Measurements from ENCODE around the gene KCNQ1OT1.

Gene KCNQ1OT1

DNA sequence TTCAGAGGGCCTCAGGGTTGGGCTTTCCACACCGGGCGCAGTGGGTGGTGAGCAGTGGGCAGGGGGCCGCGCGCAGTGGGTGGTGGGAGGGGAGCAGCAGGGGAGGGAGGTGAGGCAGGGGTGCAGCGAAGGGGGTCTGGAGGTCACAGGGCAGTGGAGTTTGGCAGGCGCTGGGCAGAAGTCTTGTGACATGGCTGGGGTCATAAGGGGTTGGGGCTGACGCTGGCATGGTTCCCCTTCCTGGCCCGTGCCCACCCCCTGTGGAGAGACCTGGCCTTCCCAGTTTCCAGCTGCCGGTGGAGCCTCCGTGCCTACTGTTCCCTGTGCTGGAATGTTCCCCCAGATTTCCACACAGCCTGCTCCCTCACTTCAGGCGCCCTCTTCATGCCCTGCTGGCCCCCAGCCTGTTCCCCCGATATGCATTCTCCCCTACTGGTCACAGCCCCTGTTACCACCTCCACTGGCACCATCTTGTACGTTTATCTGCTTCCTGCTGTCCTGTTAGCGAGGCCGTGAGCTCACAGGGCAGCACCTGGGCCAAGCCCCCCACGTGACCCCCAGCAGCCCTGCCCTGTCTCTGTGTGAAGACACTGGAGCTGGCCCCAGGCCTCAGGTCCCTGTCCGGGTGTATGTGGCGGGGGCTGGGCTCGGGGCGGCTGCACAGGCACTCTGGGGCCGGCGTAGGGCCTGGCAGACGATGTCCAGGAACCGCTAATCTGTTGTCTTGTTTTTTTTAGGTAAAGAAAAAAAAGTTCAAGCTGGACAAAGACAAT, 111.6 kb downstream of the KCNQ1OT1 start:
- H3K27ac ChIP-seq (ENCODE audit: extremely low read depth, low read depth, low read length): no peak overlapping the region
- ChIA-PET POLR2A (no interaction called here), CTCF (no interaction called here)
- no peak overlapping the region for H3K4me3 ChIP-seq (ENCODE audit: low read depth, low read length)
- H3K36me3 ChIP-seq (ENCODE audit: control insufficient read depth in 2 of 2, insufficient read depth in 1 of 2, low read length in 2 of 2): no peaks in the 10 kb centered on the region
- H3K9me3 ChIP-seq (ENCODE audit: control insufficient read depth, insufficient read depth, low read depth, low read length): no peaks in the 10 kb centered on the region
- TF ChIP-seq ZNF433 (tag by site-specific recombination; IDR thresholded peaks at IDR 0.05; ENCODE audit: low read depth) (no peak), ZSCAN16 (tag by site-specific recombination; IDR thresholded peaks at IDR 0.05) (no peak), ZNF521 (tag by site-specific recombination; IDR thresholded peaks at IDR 0.05) (no peak), ZNF155 (tag by site-specific recombination; IDR thresholded peaks at IDR 0.05) (no peak), ZNF747 (tag by site-specific recombination; IDR thresholded peaks at IDR 0.05) (no peak), ZNF514 (tag by site-specific recombination; IDR thresholded peaks at IDR 0.05) (no peak), YY1 (tag by site-specific recombination; IDR thresholded peaks at IDR 0.05) (no peak)
- TF ChIP-seq, protein P1, sequence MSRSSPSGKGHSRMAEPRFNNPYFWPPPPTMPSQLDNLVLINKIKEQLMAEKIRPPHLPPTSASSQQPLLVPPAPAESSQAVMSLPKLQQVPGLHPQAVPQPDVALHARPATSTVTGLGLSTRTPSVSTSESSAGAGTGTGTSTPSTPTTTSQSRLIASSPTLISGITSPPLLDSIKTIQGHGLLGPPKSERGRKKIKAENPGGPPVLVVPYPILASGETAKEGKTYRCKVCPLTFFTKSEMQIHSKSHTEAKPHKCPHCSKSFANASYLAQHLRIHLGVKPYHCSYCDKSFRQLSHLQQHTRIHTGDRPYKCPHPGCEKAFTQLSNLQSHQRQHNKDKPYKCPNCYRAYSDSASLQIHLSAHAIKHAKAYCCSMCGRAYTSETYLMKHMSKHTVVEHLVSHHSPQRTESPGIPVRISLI (tag by site-specific recombination; IDR thresholded peaks at IDR 0.05): no peak
- TF ChIP-seq, protein P2, sequence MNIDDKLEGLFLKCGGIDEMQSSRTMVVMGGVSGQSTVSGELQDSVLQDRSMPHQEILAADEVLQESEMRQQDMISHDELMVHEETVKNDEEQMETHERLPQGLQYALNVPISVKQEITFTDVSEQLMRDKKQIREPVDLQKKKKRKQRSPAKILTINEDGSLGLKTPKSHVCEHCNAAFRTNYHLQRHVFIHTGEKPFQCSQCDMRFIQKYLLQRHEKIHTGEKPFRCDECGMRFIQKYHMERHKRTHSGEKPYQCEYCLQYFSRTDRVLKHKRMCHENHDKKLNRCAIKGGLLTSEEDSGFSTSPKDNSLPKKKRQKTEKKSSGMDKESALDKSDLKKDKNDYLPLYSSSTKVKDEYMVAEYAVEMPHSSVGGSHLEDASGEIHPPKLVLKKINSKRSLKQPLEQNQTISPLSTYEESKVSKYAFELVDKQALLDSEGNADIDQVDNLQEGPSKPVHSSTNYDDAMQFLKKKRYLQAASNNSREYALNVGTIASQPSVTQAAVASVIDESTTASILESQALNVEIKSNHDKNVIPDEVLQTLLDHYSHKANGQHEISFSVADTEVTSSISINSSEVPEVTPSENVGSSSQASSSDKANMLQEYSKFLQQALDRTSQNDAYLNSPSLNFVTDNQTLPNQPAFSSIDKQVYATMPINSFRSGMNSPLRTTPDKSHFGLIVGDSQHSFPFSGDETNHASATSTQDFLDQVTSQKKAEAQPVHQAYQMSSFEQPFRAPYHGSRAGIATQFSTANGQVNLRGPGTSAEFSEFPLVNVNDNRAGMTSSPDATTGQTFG (tag by site-specific recombination; IDR thresholded peaks at IDR 0.05; ENCODE audit: borderline replicate concordance): no peak
- TF ChIP-seq, protein P3, sequence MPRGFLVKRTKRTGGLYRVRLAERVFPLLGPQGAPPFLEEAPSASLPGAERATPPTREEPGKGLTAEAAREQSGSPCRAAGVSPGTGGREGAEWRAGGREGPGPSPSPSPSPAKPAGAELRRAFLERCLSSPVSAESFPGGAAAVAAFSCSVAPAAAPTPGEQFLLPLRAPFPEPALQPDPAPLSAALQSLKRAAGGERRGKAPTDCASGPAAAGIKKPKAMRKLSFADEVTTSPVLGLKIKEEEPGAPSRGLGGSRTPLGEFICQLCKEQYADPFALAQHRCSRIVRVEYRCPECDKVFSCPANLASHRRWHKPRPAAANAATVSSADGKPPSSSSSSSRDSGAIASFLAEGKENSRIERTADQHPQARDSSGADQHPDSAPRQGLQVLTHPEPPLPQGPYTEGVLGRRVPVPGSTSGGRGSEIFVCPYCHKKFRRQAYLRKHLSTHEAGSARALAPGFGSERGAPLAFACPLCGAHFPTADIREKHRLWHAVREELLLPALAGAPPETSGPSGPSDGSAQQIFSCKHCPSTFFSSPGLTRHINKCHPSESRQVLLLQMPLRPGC (tag by site-specific recombination; IDR thresholded peaks at IDR 0.05): no peak
- H3K4me1 ChIP-seq (ENCODE audit: control insufficient read depth, insufficient read depth, low read length): no peaks in the 10 kb centered on the region

GRCh38 chr11:2587132-2587930, 112.5 kb downstream of the KCNQ1OT1 start:
- Histone ChIP-seq H3K4me3 (ENCODE audit: low read depth, low read length) (no peak overlapping the region), H3K9me3 (ENCODE audit: control insufficient read depth, insufficient read depth, low read depth, low read length) (no peaks in the 10 kb centered on the region), H3K4me1 (ENCODE audit: control insufficient read depth, insufficient read depth, low read length) (no peaks in the 10 kb centered on the region), H3K36me3 (ENCODE audit: control insufficient read depth in 2 of 2, insufficient read depth in 1 of 2, low read length in 2 of 2) (no peaks in the 10 kb centered on the region), H3K27ac (ENCODE audit: extremely low read depth, low read depth, low read length) (no peak overlapping the region)
- POLR2A ChIA-PET: no interaction called here
- CTCF ChIA-PET: no interaction called here
- TF ChIP-seq ZFHX2 (tag by site-specific recombination; conservative IDR thresholded peaks at IDR 0.05) (no peak), ZNF121 (tag by site-specific recombination; IDR thresholded peaks at IDR 0.05) (0 out of 2 replicates have a peak, but pooled peaks have one; percentile 15)

DNA sequence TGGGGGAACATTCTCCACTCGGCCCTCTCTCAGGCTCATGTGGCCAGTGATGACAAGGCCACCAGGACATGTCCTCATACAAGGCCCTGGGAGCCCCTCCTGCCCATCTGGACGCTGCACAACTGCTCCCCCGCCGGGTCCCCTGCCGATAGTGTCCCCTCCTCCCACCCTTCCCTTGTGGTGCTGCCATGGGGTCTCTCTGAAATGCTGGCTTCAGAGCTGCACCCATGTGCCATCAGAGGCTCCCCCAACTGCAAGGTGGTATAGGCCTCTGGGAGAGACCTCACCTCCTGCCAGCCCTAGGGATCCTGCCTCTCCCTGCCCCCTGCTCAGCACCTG, 113.0 kb downstream of the KCNQ1OT1 start:
- Histone ChIP-seq H3K4me1 (ENCODE audit: control insufficient read depth, insufficient read depth, low read length) (no peaks in the 10 kb centered on the region), H3K9me3 (ENCODE audit: control insufficient read depth, insufficient read depth, low read depth, low read length) (no peaks in the 10 kb centered on the region), H3K4me3 (ENCODE audit: low read depth, low read length) (no peak overlapping the region), H3K36me3 (ENCODE audit: control insufficient read depth in 2 of 2, insufficient read depth in 1 of 2, low read length in 2 of 2) (no peaks in the 10 kb centered on the region), H3K27ac (ENCODE audit: extremely low read depth, low read depth, low read length) (no peak overlapping the region)
- POLR2A ChIA-PET: no interaction called here
- TF ChIP-seq IKZF3 (tag by site-specific recombination; IDR thresholded peaks at IDR 0.05): no peak
- no peak for TF ChIP-seq ZNF155 (tag by site-specific recombination; IDR thresholded peaks at IDR 0.05)
- TF ChIP-seq MZF1 (tag by site-specific recombination; IDR thresholded peaks at IDR 0.05; ENCODE audit: borderline replicate concordance): no peak
- TF ChIP-seq ZNF670 (tag by site-specific recombination; IDR thresholded peaks at IDR 0.05; ENCODE audit: low read depth): no peak
- TF ChIP-seq ZNF311 (tag by site-specific recombination; IDR thresholded peaks at IDR 0.05; ENCODE audit: borderline replicate concordance): no peak
- no peak for TF ChIP-seq ZBTB48 (tag by site-specific recombination; IDR thresholded peaks at IDR 0.05)
- TF ChIP-seq, protein P4, sequence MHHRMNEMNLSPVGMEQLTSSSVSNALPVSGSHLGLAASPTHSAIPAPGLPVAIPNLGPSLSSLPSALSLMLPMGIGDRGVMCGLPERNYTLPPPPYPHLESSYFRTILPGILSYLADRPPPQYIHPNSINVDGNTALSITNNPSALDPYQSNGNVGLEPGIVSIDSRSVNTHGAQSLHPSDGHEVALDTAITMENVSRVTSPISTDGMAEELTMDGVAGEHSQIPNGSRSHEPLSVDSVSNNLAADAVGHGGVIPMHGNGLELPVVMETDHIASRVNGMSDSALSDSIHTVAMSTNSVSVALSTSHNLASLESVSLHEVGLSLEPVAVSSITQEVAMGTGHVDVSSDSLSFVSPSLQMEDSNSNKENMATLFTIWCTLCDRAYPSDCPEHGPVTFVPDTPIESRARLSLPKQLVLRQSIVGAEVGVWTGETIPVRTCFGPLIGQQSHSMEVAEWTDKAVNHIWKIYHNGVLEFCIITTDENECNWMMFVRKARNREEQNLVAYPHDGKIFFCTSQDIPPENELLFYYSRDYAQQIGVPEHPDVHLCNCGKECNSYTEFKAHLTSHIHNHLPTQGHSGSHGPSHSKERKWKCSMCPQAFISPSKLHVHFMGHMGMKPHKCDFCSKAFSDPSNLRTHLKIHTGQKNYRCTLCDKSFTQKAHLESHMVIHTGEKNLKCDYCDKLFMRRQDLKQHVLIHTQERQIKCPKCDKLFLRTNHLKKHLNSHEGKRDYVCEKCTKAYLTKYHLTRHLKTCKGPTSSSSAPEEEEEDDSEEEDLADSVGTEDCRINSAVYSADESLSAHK (tag by site-specific recombination; IDR thresholded peaks at IDR 0.05): no peak
- CTCF ChIA-PET: no interaction called here

Measured in HEK293 (cell line).